Retinal pigment epithelial cell (primary cell): ENCODE data around the gene PRDM16.

Experiments
- DNase-seq: peaks from one replicate; pipeline ENCODE4 v3.0.0-alpha.2; 2010; ENCODE audit warnings: low read depth
- H3K4me3 ChIP-seq: 2 replicates; pipeline ENCODE4 v1.5.1; 2011; ENCODE audit warnings: mild to moderate bottlenecking, low read length, control low read depth, moderate library complexity
- CTCF ChIP-seq: conservative IDR thresholded peaks from 2 replicates; pipeline ENCODE4 v1.5.1; 2011; ENCODE audit warnings: low read depth, low read length, control low read depth, inconsistent platforms

PRDM16 gene

GRCh38 chr1:3474421-3474820 lies 405.4 kb downstream of the PRDM16 start:
- H3K4me3 ChIP-seq = no peak overlapping the region
- no peak for TF ChIP-seq CTCF
- no peak for DNase-seq

- H3K4me3 ChIP-seq = no peak overlapping the region
- TF ChIP-seq CTCF = no peak
- no peak for DNase-seq
These were observed 407.0 kb downstream of the PRDM16 start for GRCh38 chr1:3475839-3476573.

GRCh38 chr1:3476666-3477065 lies 407.7 kb downstream of the PRDM16 start:
- DNase-seq = no peak
- TF ChIP-seq CTCF = no peak
- H3K4me3 ChIP-seq = no peak overlapping the region

DNA sequence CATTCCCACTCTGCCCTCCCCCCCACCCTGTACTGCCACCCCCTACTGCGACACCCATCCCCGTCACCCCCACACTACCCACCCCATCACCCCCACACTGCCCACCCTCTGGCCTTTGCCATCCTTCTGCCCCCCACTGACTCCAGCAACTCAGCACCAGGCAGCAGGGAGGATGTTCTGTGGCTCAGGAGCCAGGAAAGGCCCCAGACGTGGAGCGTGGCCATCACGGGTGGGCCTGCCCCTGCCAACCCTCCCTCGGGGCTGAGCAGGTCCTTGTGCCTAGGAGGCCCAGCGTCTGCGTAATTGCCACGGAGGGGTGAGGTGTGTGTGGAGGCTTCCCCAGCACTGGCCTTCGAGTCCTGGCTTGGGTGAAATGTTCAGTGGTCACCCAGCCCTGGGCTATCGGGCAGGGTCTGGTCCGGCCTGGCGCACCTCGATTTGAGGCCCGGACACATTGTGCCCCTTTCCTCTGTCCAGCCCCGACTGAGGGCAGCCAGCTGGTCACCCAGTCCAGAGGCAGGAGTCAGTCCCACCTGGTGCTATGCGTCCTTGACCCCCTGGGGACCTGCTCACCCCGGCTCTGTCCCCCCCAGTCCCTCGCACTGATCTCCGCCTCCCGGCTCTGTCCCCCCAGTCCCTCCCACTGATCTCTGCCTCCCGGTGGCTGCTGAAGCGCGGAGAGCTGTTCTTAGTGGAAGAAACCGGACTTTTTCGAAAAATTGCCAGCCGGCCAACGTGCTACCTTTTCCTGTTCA lies 408.4 kb downstream of the PRDM16 start:
- DNase-seq = no peak
- no peak for TF ChIP-seq CTCF
- H3K4me3 ChIP-seq = no peak overlapping the region

DNA sequence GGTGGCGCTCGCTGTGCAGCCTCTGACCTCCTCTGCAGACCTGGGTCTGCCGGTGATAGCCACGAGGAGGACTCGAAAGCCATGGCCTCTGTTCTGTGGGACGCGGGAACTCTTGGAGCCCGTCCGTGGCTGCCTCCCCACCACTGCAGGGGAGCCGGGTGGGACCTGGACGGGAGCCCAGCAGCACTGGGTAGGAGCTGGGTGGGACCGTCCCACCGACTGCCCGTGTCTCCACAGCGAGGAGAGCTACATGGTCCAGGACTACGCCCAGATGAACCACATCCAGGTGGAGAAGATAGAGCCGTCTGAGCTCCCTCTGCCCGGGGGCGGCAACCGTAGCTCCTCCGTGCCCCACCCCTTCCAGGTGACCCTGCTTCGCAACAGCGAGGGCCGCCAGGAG lies 409.2 kb downstream of the PRDM16 start:
- TF ChIP-seq CTCF = no peak
- no peak for DNase-seq
- no peak overlapping the region for H3K4me3 ChIP-seq

- no peak for TF ChIP-seq CTCF
- no peak for DNase-seq
- no peak overlapping the region for H3K4me3 ChIP-seq
These were observed 410.7 kb downstream of the PRDM16 start for GRCh38 chr1:3479511-3480368.
